Measurements from ENCODE around the gene CDH4. TPM values are rescaled to one million over a fixed set of nuclear protein-coding genes. Genes with fewer than 3 reads are reported as not detected.

The CDH4 gene
- total RNA-seq, 1 donor from 2014 or later, result 2.9 TPM

GRCh38 chr20:61535956-61536355, 283.9 kb downstream of the CDH4 start:
- H4K20me1 ChIP-seq (ENCODE audit: low read depth), result peaks cover 3% of the 10 kb centered on the region
- DNase-seq (ENCODE audit: low spot score), result no peak
- H3K4me3 ChIP-seq, result no peak overlapping the region
- H3K79me2 ChIP-seq (ENCODE audit: low read depth), result no peaks in the 10 kb centered on the region
- Mint-ChIP-seq H3K27me3 (ENCODE audit: insufficient read depth, low read depth) (peaks cover 8% of the 10 kb centered on the region), H3K36me3 (no peaks in the 10 kb centered on the region), H3K4me3 (no peak overlapping the region), H3K27ac (no peak overlapping the region), H3K4me1 (peaks cover 24% of the 10 kb centered on the region), H3K9me3 (no peaks in the 10 kb centered on the region)
- TF ChIP-seq EZH2 (IDR thresholded peaks at IDR 0.05) (no peak), EZH2phosphoT487 (IDR thresholded peaks at IDR 0.05) (no peak)
- no peak overlapping the region for H2AFZ ChIP-seq (replicated peaks)
- no peaks in the 10 kb centered on the region for H3K27me3 ChIP-seq
- no peaks in the 10 kb centered on the region for H3K36me3 ChIP-seq
- H3K9ac ChIP-seq, result no peak overlapping the region
- no peak overlapping the region for H3K4me2 ChIP-seq
- no peaks in the 10 kb centered on the region for H3K9me3 ChIP-seq (ENCODE audit: low read depth)
- no peaks in the 10 kb centered on the region for H3F3A ChIP-seq (ENCODE audit: low read depth)
- no peak overlapping the region for H3K27ac ChIP-seq
- no peaks in the 10 kb centered on the region for H3K4me1 ChIP-seq

GRCh38 chr20:61536671-61537070, 284.6 kb downstream of the CDH4 start:
- no peak for TF ChIP-seq CTCF (IDR thresholded peaks at IDR 0.05)
- TF ChIP-seq EZH2phosphoT487 (IDR thresholded peaks at IDR 0.05), result no peak
- TF ChIP-seq EZH2 (IDR thresholded peaks at IDR 0.05), result no peak

GRCh38 chr20:61537239-61538182, 285.4 kb downstream of the CDH4 start:
- no peak for TF ChIP-seq EZH2phosphoT487 (IDR thresholded peaks at IDR 0.05)
- TF ChIP-seq EZH2 (IDR thresholded peaks at IDR 0.05), result no peak
- TF ChIP-seq CTCF (IDR thresholded peaks at IDR 0.05), result no peak
- Histone ChIP-seq H3K9me3 (ENCODE audit: low read depth) (no peaks in the 10 kb centered on the region), H3K4me2 (no peak overlapping the region), H4K20me1 (ENCODE audit: low read depth) (no peaks in the 10 kb centered on the region), H3K4me3 (no peak overlapping the region), H2AFZ (replicated peaks) (no peak overlapping the region), H3K79me2 (ENCODE audit: low read depth) (no peaks in the 10 kb centered on the region), H3K36me3 (no peaks in the 10 kb centered on the region), H3K4me1 (no peaks in the 10 kb centered on the region), H3K27ac (no peak overlapping the region), H3F3A (ENCODE audit: low read depth) (no peaks in the 10 kb centered on the region), H3K27me3 (no peaks in the 10 kb centered on the region), H3K9ac (no peak overlapping the region)
- Mint-ChIP-seq H3K27ac (no peak overlapping the region), H3K27me3 (ENCODE audit: insufficient read depth, low read depth) (peaks cover 6% of the 10 kb centered on the region), H3K9me3 (peaks cover 2% of the 10 kb centered on the region), H3K4me3 (no peak overlapping the region), H3K36me3 (no peaks in the 10 kb centered on the region), H3K4me1 (peaks cover 17% of the 10 kb centered on the region)
- peak; percentile 37 for DNase-seq (ENCODE audit: low spot score)

More at GRCh38 chr20:61536671-61537070, 284.6 kb downstream of the CDH4 start:
- H3K4me3 Mint-ChIP-seq, result no peak overlapping the region
- no peak for DNase-seq (ENCODE audit: low spot score)
- Histone ChIP-seq H3K4me2 (no peak overlapping the region), H3K4me1 (no peaks in the 10 kb centered on the region), H4K20me1 (ENCODE audit: low read depth) (no peaks in the 10 kb centered on the region), H2AFZ (replicated peaks) (no peak overlapping the region), H3K9me3 (ENCODE audit: low read depth) (no peaks in the 10 kb centered on the region), H3K9ac (no peak overlapping the region), H3K27ac (no peak overlapping the region), H3F3A (ENCODE audit: low read depth) (no peaks in the 10 kb centered on the region), H3K4me3 (no peak overlapping the region), H3K36me3 (no peaks in the 10 kb centered on the region), H3K27me3 (no peaks in the 10 kb centered on the region), H3K79me2 (ENCODE audit: low read depth) (no peaks in the 10 kb centered on the region)
- H3K9me3 Mint-ChIP-seq, result no peaks in the 10 kb centered on the region
- peaks cover 6% of the 10 kb centered on the region for H3K27me3 Mint-ChIP-seq (ENCODE audit: insufficient read depth, low read depth)
- H3K36me3 Mint-ChIP-seq, result no peaks in the 10 kb centered on the region
- peaks cover 23% of the 10 kb centered on the region for H3K4me1 Mint-ChIP-seq
- H3K27ac Mint-ChIP-seq, result peak overlapping the region; percentile 22

Data from neural progenitor cell (in vitro differentiated cells).